Neural cell (in vitro differentiated cells): Measurements from ENCODE around the gene GRIN3A.

ENCODE experiments used
- CTCF ChIP-seq: fragments of 450-650 bp; IDR thresholded peaks from 2 replicates; pipeline ENCODE4 v1.5.1; 2014; ENCODE audit warnings: antibody characterized with exemption, mild to moderate bottlenecking, moderate library complexity; ENCODE audit not compliant: poor library complexity, severe bottlenecking
- EP300 ChIP-seq: fragments of 450-650 bp; conservative IDR thresholded peaks from 2 replicates; pipeline ENCODE4 v1.6.1; 2014; ENCODE audit warnings: antibody characterized with exemption, mild to moderate bottlenecking, moderate library complexity; ENCODE audit not compliant: poor library complexity, severe bottlenecking
- EZH2 ChIP-seq: fragments of 200-600, 300-800 bp; shearing (Covaris generic), sonication (generic); IDR thresholded peaks from 2 replicates; pipeline ENCODE4 v1.6.1; 2014; ENCODE audit warnings: antibody characterized with exemption, low read length, borderline replicate concordance, mild to moderate bottlenecking; ENCODE audit not compliant: insufficient read depth, poor library complexity, severe bottlenecking
- POLR2AphosphoS5 ChIP-seq: IDR thresholded peaks from 2 replicates; pipeline ENCODE4 v1.6.1; 2012
- RAD21 ChIP-seq: fragments of 450-650 bp; conservative IDR thresholded peaks from 2 replicates; pipeline ENCODE4 v1.6.1; 2014; ENCODE audit warnings: antibody characterized with exemption, mild to moderate bottlenecking, moderate library complexity
- TF ChIP-seq, protein P1 (sequence below): IDR thresholded peaks from 2 replicates; pipeline ENCODE4 v1.6.1; 2012; ENCODE audit warnings: borderline replicate concordance

DNA sequence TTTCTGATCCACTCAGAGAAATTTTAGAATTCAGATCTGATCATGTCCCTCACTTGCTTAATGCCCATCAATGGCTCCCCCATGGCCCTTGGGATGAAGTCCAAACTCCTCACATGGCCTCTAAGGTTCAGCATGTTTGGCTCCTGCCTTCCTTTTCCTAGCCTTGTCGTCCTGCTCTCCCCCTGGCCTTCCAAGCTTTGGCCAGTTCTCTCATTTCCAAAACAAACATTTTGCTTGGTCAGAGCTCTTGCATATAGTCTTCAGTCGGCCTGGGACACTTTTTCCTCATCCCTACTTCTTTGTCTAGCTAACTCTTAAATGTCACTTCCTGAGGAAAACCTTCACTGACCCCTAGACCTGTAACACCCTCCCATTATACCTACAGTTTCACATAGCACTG lies 106.6 kb downstream of the GRIN3A start:
- TF ChIP-seq, protein P1, sequence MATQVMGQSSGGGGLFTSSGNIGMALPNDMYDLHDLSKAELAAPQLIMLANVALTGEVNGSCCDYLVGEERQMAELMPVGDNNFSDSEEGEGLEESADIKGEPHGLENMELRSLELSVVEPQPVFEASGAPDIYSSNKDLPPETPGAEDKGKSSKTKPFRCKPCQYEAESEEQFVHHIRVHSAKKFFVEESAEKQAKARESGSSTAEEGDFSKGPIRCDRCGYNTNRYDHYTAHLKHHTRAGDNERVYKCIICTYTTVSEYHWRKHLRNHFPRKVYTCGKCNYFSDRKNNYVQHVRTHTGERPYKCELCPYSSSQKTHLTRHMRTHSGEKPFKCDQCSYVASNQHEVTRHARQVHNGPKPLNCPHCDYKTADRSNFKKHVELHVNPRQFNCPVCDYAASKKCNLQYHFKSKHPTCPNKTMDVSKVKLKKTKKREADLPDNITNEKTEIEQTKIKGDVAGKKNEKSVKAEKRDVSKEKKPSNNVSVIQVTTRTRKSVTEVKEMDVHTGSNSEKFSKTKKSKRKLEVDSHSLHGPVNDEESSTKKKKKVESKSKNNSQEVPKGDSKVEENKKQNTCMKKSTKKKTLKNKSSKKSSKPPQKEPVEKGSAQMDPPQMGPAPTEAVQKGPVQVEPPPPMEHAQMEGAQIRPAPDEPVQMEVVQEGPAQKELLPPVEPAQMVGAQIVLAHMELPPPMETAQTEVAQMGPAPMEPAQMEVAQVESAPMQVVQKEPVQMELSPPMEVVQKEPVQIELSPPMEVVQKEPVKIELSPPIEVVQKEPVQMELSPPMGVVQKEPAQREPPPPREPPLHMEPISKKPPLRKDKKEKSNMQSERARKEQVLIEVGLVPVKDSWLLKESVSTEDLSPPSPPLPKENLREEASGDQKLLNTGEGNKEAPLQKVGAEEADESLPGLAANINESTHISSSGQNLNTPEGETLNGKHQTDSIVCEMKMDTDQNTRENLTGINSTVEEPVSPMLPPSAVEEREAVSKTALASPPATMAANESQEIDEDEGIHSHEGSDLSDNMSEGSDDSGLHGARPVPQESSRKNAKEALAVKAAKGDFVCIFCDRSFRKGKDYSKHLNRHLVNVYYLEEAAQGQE, result no peak
- TF ChIP-seq CTCF (no peak), EZH2 (no peak), EP300 (no peak), RAD21 (no peak), POLR2AphosphoS5 (no peak)
